HG03139 (cell line): Measurements from ENCODE around the gene HLA-DRB1.
"Not testable (repeated sequence)": the region's sequence is repeated elsewhere in the genome, so short reads cannot be mapped to it uniquely, and the experiment has no call there.

ENCODE experiments used
- ATAC-seq: cut with Tn5 transposase; IDR thresholded peaks from one replicate; pipeline ENCODE4 v1.9.1; 2021; ENCODE audit not compliant: unreplicated experiment

Gene HLA-DRB1

GRCh38 chr6:32565511-32565910 is 24.1 kb downstream of the HLA-DRB1 start:
- no peak for ATAC-seq

GRCh38 chr6:32562940-32563339 is 26.7 kb downstream of the HLA-DRB1 start:
- ATAC-seq: no peak

DNA sequence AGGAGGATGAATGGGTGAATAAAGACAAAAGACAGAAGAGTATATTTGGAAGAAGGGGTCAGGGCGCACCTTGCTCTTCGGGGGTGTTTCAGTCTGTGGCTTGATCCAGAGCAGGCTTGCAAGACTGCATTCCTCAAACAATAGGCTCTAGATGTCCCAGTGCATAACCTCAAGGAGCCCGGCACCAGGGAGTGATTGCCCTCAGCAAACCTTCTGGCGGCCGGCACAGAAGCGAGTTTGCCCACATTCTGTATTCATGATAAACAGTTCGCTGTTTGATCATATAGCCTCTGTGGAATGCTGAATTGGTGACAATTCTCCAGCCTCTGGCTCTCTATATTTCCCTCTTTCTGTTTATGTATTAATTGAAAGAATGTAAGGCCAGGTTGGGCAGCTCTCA is 29.9 kb downstream of the HLA-DRB1 start:
- ATAC-seq: no peak

- no peak for ATAC-seq
Observed at GRCh38 chr6:32558426-32559057, 31.1 kb downstream of the HLA-DRB1 start.

DNA sequence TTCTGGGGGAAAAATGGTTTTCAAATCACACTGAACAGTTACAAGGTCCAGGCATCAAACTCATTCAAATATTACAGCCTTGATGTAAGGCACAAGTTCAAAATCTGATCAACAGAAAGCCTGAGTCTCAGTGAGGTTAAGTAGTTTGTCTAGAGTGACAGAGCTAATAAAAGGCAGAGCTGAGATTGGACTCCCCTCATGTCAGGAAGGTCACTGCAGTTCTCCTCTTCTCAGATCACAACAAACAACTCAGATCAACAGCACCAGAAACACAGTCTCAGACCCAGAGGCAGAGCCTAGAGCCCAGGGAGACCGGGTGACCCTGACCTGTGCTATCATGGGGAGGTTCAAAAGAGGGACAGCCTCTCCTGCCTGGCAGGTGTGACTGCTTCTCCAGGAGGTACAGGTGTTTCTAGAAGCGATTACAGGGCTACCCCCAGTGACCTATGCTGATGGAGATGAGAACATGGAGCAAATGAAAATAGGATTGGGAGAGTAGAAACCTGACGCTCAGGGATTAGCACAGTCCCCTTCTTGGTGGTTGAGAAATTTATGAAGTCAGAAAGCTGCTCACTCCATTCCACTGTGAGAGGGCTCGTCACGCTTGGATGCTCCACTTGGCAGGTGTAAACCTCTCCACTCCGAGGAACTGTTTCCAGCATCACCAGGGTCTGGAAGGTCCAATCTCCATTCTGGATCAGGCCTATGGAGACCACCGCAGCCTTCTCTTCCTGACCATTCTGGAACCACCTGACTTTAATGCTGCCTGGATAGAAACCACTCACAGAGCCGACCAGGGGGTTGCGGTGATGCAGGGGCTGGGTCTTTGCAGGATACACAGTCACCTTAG is 35.3 kb downstream of the HLA-DRB1 start:
- no peak for ATAC-seq

- no peak for ATAC-seq
Observed at GRCh38 chr6:32553037-32553742, 36.5 kb downstream of the HLA-DRB1 start.

DNA sequence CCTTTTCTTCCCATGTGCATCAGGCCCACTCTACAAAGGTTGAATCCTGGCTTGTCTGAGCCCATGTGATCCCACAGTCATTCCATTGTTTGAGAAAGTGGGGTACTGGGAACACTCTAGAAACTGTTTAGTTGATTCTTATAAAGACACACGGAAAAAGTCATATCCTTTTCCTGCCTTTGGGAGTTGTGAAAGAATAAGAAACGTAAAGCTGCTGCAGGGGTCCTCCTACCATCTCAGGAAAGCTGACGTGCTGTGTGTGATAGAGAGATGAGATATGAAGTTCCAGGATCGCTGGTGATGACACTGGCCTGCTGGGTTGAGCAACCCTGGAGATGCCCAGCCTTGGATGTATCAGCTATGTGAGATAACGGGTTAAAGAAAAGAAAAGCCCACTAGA is 38.2 kb downstream of the HLA-DRB1 start:
- no peak for ATAC-seq

DNA sequence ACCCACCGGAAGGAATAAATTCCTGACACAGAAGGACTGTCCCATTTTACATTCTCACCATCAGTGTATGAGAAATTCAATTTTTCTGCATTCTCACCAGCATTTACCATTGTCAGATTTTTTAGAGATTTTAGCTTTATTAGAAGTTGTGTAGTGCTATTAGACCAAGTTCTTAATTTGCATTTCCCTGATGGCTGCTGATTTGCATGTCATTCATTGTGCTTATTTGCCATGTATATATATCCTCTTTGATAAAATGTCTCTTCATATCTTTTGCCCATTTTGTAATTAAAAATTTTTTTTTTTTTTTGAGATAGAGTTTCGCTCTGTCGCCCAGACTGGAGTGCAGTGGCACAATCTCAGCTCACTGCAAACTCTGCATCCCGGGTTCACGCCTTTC is 49.8 kb downstream of the HLA-DRB1 start:
- no peak for ATAC-seq

- ATAC-seq: not testable (repeated sequence)
Observed at GRCh38 chr6:32530431-32530793, 59.2 kb downstream of the HLA-DRB1 start.

DNA sequence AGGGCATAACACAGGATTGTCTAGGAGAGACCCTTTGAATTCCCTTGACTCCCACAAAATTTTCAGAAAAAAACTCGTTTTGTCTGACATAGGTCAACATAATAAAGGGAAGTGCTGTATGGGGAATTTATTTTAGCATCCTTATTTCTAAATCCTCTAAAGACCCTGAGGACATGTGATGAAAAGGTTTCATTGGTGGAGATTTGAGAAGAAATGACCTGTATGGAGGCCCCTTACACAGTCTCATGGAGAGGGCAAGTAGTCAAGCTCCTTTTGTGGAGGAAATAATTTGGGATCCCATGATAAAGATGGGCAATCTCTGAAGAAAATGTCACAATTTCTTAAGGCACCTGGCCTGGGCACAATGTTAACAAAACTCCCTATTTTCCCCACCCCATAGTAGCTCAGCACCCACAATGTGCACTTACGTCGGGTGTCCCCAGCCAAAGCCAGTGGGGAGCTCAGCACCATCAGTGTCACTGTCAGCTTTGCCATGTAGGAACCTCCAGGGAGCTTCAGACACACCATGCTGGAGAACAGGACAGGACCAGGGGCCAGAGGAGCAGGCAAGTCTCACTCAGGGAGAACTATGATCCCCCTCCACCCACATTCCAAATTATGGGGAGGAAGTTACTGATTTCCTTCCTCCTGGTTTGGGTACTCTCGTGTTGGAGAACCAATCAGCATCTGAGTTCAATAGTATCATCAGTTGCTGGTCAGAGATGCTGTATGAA is 59.8 kb downstream of the HLA-DRB1 start, which contains the start of gene HLA-DRB5:
Gene HLA-DRB5 (minus strand): TSS at position 591 of the 734 bp plus-strand sequence. CDS start 63 bp downstream, at position 528.
- ATAC-seq: no peak
